ENCODE measurements around the gene RALGAPA2. TPM values are rescaled to one million over a fixed set of nuclear protein-coding genes. Genes with fewer than 3 reads are reported as not detected.

The RALGAPA2 gene
- total and polyA plus RNA-seq, 4 donors, result 14.4 to 24.8 (median 18.0) TPM

DNA sequence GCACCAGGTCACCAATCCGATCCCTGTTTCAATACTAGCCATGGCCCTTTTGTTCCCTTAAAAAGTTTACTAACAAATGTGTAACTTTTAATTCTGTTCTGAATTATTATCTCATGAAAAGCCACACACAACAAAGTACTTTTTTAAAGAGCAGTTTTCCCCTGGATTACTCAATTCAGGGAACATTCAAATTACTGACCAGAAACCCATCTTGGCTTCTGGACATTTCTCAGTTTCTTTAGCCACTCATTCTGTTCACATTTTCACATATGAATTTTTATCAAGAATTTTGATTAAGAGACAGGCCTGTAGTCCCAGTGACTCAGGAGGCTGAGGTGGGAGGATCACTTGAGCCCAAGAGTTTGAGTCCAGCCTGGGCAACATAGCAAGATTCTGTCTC, 297.1 kb downstream of the RALGAPA2 start:
- no CpG with 5 or more reads among the region's 1 CpG for WGBS (ENCODE audit: insufficient coverage)
- Histone ChIP-seq H3K36me3 (ENCODE audit: control insufficient read depth, insufficient read depth, low read length) (no peaks in the 10 kb centered on the region), H3K9me3 (ENCODE audit: control insufficient read depth, insufficient read depth, low read length) (no peaks in the 10 kb centered on the region), H3K27ac (ENCODE audit: low read depth, low read length) (no peak overlapping the region), H3K27me3 (ENCODE audit: control insufficient read depth, insufficient read depth, low read length) (peaks cover 36% of the 10 kb centered on the region), H3K4me3 (ENCODE audit: low read depth, low read length) (no peak overlapping the region), H3K4me1 (ENCODE audit: control insufficient read depth, insufficient read depth, low read length) (peaks cover 8% of the 10 kb centered on the region)
- no peak for DNase-seq (ENCODE audit: low read depth in 4 of 6, low spot score in 6 of 6)

DNA sequence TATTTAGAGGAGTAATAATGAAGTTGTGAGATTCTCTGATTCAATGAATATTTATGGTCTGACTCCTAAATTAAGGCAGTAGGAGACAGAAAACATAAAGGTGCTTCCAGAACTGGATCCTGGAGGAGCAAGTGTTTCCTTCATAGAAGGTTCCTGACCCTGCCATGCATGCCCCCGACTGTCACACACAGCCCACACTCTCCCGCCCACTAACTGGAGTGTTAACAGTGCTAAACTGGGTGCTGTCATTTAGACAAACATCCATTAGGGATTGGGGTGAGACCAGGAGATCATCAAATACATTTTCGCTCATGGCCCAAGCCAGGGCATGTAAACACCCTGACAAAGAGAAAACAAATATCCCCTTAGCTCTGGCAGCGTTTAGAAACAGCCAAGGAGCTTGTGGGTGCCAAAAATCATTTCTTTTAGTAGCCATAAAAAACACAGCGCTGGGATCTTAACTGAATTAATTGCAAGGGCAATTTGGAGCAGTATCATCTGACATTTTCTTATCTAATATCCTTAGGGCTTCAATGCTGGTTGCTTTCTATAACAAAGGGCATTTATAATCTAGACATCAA, 297.7 kb downstream of the RALGAPA2 start:
- peak in 2 of 6 donors; percentile 24 to 51 for DNase-seq (ENCODE audit: low read depth in 4 of 6, low spot score in 6 of 6)
- Histone ChIP-seq H3K27me3 (ENCODE audit: control insufficient read depth, insufficient read depth, low read length) (peaks cover 35% of the 10 kb centered on the region), H3K4me1 (ENCODE audit: control insufficient read depth, insufficient read depth, low read length) (peaks cover 8% of the 10 kb centered on the region), H3K4me3 (ENCODE audit: low read depth, low read length) (no peak overlapping the region), H3K27ac (ENCODE audit: low read depth, low read length) (no peak overlapping the region), H3K9me3 (ENCODE audit: control insufficient read depth, insufficient read depth, low read length) (no peaks in the 10 kb centered on the region), H3K36me3 (ENCODE audit: control insufficient read depth, insufficient read depth, low read length) (no peaks in the 10 kb centered on the region)
- 59% methylated on average over 4 of the region's 5 CpGs for WGBS (ENCODE audit: insufficient coverage)

DNA sequence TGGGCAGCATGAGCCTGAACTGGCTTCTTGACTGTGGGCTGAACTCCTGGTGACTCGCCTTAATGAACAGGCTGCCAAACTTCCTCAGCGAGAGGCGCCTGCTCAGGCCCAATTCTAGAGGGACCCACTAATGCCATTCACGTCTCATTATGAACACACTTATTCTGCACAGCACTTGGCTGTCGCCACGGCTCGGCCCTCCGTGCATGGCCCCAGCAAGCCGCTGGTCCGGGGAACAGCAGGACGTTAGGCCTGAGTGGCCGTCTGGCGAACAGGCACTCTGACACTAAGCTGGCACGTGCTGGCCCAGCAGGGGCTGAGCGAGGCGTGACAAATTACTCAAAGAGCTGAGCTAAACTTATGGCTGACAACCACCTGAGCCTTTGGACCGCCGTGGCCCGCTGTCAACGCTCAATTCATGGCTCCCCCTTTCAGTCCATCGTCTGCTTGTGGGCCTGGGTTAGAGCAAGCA, 298.6 kb downstream of the RALGAPA2 start:
- Histone ChIP-seq H3K27ac (ENCODE audit: low read depth, low read length) (no peak overlapping the region), H3K27me3 (ENCODE audit: control insufficient read depth, insufficient read depth, low read length) (peaks cover 39% of the 10 kb centered on the region), H3K4me1 (ENCODE audit: control insufficient read depth, insufficient read depth, low read length) (peaks cover 8% of the 10 kb centered on the region), H3K9me3 (ENCODE audit: control insufficient read depth, insufficient read depth, low read length) (no peaks in the 10 kb centered on the region), H3K36me3 (ENCODE audit: control insufficient read depth, insufficient read depth, low read length) (no peaks in the 10 kb centered on the region), H3K4me3 (ENCODE audit: low read depth, low read length) (no peak overlapping the region)
- WGBS (ENCODE audit: insufficient coverage), result 33% methylated on average over 21 of the region's 21 CpGs
- DNase-seq (ENCODE audit: low read depth in 4 of 6, low spot score in 6 of 6), result peak in 2 of 6 donors; percentile 70 to 75

DNA sequence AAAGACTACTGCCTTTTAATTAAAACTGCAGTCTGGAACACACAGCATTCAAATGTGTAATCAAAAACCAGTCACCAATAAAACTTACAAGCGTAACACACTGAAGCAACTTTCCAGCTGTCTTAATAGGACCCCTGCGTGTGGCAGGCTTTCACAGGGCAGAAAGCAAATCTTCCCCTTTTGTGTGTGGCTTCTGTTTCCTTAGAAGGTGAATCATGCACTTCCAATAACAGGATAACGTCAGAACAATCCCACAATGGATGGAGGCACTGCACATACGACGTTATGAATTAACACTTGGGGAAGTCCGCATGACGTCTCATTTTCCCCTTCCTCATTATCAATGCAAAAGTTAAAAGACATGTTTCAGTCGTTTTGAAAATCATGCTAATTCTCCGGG, 299.7 kb downstream of the RALGAPA2 start:
- no peaks in the 10 kb centered on the region for H3K36me3 ChIP-seq (ENCODE audit: control insufficient read depth, insufficient read depth, low read length)
- H3K27me3 ChIP-seq (ENCODE audit: control insufficient read depth, insufficient read depth, low read length), result peaks cover 41% of the 10 kb centered on the region
- 56% methylated on average over 7 of the region's 9 CpGs for WGBS (ENCODE audit: insufficient coverage)
- H3K27ac ChIP-seq (ENCODE audit: low read depth, low read length), result no peak overlapping the region
- DNase-seq (ENCODE audit: low read depth in 4 of 6, low spot score in 6 of 6), result peak in 2 of 6 donors; percentile 23 to 82
- no peak overlapping the region for H3K4me3 ChIP-seq (ENCODE audit: low read depth, low read length)
- H3K9me3 ChIP-seq (ENCODE audit: control insufficient read depth, insufficient read depth, low read length), result no peaks in the 10 kb centered on the region
- H3K4me1 ChIP-seq (ENCODE audit: control insufficient read depth, insufficient read depth, low read length), result peaks cover 8% of the 10 kb centered on the region

DNA sequence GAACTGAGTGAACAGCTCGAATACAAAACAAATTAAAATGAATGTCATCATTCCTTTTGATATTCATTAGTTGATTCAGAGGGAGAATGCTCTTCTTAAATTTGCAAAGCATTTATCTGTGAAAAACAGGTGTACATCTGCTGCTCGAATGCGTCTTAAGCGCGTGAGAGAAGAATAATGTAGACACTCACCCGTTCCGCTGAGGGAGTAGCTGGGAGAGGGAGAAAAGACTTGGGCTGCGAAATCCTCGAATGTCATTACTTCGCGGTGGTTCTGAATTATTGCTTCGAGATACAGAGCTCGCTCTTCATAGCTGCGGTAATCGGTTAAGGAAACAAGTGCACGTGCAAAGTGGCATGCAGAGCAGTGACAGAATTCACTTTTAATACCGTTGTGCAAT, 300.6 kb downstream of the RALGAPA2 start:
- WGBS (ENCODE audit: insufficient coverage), result 47% methylated on average over 13 of the region's 17 CpGs
- no peak overlapping the region for H3K27ac ChIP-seq (ENCODE audit: low read depth, low read length)
- no peaks in the 10 kb centered on the region for H3K36me3 ChIP-seq (ENCODE audit: control insufficient read depth, insufficient read depth, low read length)
- H3K9me3 ChIP-seq (ENCODE audit: control insufficient read depth, insufficient read depth, low read length), result no peaks in the 10 kb centered on the region
- H3K4me3 ChIP-seq (ENCODE audit: low read depth, low read length), result no peak overlapping the region
- peak in 2 of 6 donors; percentile 53 to 77 for DNase-seq (ENCODE audit: low read depth in 4 of 6, low spot score in 6 of 6)
- H3K4me1 ChIP-seq (ENCODE audit: control insufficient read depth, insufficient read depth, low read length), result peaks cover 8% of the 10 kb centered on the region
- peaks cover 35% of the 10 kb centered on the region for H3K27me3 ChIP-seq (ENCODE audit: control insufficient read depth, insufficient read depth, low read length)

DNA sequence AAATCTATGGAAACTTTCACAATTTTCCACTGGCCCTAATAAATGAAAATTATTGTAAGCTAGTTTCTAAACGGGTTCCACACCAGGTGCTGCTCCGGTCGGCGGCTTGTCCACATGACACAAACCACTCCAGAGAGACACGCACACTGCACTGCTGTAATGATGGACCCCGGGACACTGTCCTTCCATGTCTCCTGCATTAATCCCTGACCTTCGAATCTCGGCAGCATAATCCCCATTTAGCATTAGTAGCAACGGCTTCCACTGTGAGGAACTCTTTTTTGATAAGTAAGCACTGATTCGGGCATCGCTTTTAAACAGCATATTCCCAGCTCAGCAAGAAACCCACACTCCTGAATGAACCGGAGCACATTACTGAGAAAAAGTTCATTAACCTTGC, 301.0 kb downstream of the RALGAPA2 start:
- peaks cover 8% of the 10 kb centered on the region for H3K4me1 ChIP-seq (ENCODE audit: control insufficient read depth, insufficient read depth, low read length)

DNA sequence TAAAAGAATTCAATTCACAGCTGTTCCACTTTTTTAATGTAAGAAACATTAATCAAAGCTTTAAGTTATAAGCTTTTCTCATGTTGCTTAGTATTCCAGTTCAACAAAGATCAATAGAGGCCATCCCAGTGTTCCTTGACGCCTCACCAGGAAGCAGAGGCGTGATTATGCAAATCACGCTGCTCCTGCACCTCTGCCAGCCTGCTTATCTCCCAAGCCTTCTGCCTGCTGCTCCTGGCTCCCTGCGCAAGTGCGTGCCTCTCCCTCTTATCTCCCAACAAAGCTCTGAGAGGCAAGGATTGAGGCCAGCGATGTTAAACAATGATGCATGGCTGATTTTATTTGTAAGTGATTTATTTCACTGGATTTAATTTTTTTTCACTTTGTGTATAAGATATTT, 301.8 kb downstream of the RALGAPA2 start:
- H3K4me3 ChIP-seq (ENCODE audit: low read depth, low read length), result no peak overlapping the region
- H3K4me1 ChIP-seq (ENCODE audit: control insufficient read depth, insufficient read depth, low read length), result peaks cover 8% of the 10 kb centered on the region
- peaks cover 26% of the 10 kb centered on the region for H3K27me3 ChIP-seq (ENCODE audit: control insufficient read depth, insufficient read depth, low read length)
- no peak overlapping the region for H3K27ac ChIP-seq (ENCODE audit: low read depth, low read length)
- peak in 2 of 6 donors; percentile 79 to 91 for DNase-seq (ENCODE audit: low read depth in 4 of 6, low spot score in 6 of 6)
- H3K9me3 ChIP-seq (ENCODE audit: control insufficient read depth, insufficient read depth, low read length), result no peaks in the 10 kb centered on the region
- 43% methylated on average over 3 of the region's 6 CpGs for WGBS (ENCODE audit: insufficient coverage)
- H3K36me3 ChIP-seq (ENCODE audit: control insufficient read depth, insufficient read depth, low read length), result no peaks in the 10 kb centered on the region

More for the DNA sequence above, 301.0 kb downstream of the RALGAPA2 start:
- WGBS (ENCODE audit: insufficient coverage), result 73% methylated on average over 7 of the region's 12 CpGs
- peak in 2 of 6 donors; percentile 39 to 67 for DNase-seq (ENCODE audit: low read depth in 4 of 6, low spot score in 6 of 6)
- H3K36me3 ChIP-seq (ENCODE audit: control insufficient read depth, insufficient read depth, low read length), result no peaks in the 10 kb centered on the region
- peaks cover 32% of the 10 kb centered on the region for H3K27me3 ChIP-seq (ENCODE audit: control insufficient read depth, insufficient read depth, low read length)
- no peaks in the 10 kb centered on the region for H3K9me3 ChIP-seq (ENCODE audit: control insufficient read depth, insufficient read depth, low read length)
- H3K27ac ChIP-seq (ENCODE audit: low read depth, low read length), result no peak overlapping the region
- H3K4me3 ChIP-seq (ENCODE audit: low read depth, low read length), result no peak overlapping the region

DNA sequence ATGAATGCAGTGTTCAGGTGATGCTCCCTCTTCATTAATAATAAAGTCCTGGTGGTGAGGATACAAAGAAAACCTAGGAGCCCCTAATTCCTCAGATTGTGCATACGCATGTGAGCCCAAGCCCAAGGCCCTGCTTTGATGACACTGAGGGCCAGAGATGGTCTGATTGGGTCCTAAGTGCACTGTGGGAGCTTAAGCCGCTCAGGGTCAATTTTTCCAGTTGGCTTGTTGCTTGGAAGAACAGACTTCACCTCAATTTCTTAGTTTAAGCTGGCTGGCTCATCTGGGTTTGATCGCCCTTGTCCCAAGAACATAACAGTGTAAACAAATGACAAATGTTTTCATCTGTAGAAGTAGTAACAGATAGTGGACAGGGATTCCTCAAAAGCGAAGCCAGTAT, 303.1 kb downstream of the RALGAPA2 start:
- Histone ChIP-seq H3K4me1 (ENCODE audit: control insufficient read depth, insufficient read depth, low read length) (peaks cover 8% of the 10 kb centered on the region), H3K4me3 (ENCODE audit: low read depth, low read length) (no peak overlapping the region), H3K27me3 (ENCODE audit: control insufficient read depth, insufficient read depth, low read length) (peaks cover 26% of the 10 kb centered on the region)

DNA sequence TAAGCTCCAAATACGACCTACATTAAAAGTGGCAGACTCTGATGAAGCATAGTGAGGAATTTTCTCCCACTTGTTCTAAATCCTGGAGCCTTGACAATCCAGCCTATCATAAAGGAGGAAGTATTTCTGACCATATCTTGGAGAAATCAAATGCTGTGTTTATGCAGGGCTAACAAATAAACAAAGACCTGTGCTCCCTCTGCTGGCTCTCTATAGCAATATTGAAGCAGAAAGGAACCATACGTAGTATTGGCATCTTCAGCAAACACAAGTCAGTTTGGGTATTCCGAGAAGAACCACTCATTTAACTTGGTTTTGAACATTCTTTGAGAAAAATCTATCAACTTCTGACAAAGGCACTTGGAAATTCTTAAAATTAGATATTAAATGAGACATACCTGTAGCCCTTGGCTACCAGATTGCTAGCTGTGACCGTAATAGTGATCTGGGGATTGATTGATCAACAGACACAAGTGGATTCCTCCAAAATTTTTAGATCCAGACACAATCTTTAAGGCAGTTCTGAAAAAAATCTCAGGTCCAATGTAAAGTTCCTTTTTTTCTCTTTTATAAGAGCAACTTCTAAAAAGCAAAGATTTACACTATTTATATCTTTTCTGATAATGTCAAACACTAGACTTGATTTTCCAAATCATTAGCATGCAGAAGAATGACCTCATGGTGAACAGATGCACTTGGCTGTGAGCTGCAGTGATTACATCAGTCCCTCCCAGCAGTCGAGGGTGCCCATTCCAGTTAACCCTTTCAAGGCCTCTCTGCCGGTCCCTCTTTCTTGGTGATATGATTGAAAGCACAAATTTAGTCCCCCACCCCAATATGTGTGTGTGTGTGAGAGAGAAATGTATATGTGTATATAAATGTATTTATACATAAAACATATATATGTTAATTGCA, 304.3 kb downstream of the RALGAPA2 start:
- H3K4me1 ChIP-seq (ENCODE audit: control insufficient read depth, insufficient read depth, low read length), result no peaks in the 10 kb centered on the region
- WGBS (ENCODE audit: insufficient coverage), result 80% methylated on average over 1 of the region's 6 CpGs
- no peaks in the 10 kb centered on the region for H3K36me3 ChIP-seq (ENCODE audit: control insufficient read depth, insufficient read depth, low read length)
- DNase-seq (ENCODE audit: low read depth in 4 of 6, low spot score in 6 of 6), result peak in 4 of 6 donors; percentile 28 to 90 (median 56)
- peaks cover 24% of the 10 kb centered on the region for H3K27me3 ChIP-seq (ENCODE audit: control insufficient read depth, insufficient read depth, low read length)
- no peak overlapping the region for H3K4me3 ChIP-seq (ENCODE audit: low read depth, low read length)
- no peak overlapping the region for H3K27ac ChIP-seq (ENCODE audit: low read depth, low read length)
- no peaks in the 10 kb centered on the region for H3K9me3 ChIP-seq (ENCODE audit: control insufficient read depth, insufficient read depth, low read length)

More for the DNA sequence above, 303.1 kb downstream of the RALGAPA2 start:
- Histone ChIP-seq H3K36me3 (ENCODE audit: control insufficient read depth, insufficient read depth, low read length) (no peaks in the 10 kb centered on the region), H3K27ac (ENCODE audit: low read depth, low read length) (no peak overlapping the region), H3K9me3 (ENCODE audit: control insufficient read depth, insufficient read depth, low read length) (no peaks in the 10 kb centered on the region)
- no peak for DNase-seq (ENCODE audit: low read depth in 4 of 6, low spot score in 6 of 6)
- WGBS (ENCODE audit: insufficient coverage), result 89% methylated on average over 2 of the region's 4 CpGs
